Gastrocnemius medialis (tissue), 4 donors: ENCODE measurements around the gene NOD1.

Experiments
- POLR2A ChIP-seq, 2 donors: fragments of 450-650 bp; IDR thresholded peaks; one replicate each; pipeline ENCODE4 v1.6.1; 2017; ENCODE audit warnings: antibody characterized with exemption in 2 of 2, mild to moderate bottlenecking in 2 of 2, moderate library complexity in 2 of 2
- TF ChIP-seq, protein P1 (sequence below), 5 experiments: fragments of 450-650 bp in 3 of 5; fragments of 200-600 bp in 2 of 5; sonication (generic) in 2 of 5; IDR thresholded peaks in 4 of 5; conservative IDR thresholded peaks in 1 of 5; 1 replicate in 4 of 5; 2 replicates in 1 of 5; pipeline ENCODE4 v1.5.1; 2016 to 2019; ENCODE audit warnings: antibody characterized with exemption in 5 of 5, mild to moderate bottlenecking in 3 of 5, moderate library complexity in 3 of 5

DNA sequence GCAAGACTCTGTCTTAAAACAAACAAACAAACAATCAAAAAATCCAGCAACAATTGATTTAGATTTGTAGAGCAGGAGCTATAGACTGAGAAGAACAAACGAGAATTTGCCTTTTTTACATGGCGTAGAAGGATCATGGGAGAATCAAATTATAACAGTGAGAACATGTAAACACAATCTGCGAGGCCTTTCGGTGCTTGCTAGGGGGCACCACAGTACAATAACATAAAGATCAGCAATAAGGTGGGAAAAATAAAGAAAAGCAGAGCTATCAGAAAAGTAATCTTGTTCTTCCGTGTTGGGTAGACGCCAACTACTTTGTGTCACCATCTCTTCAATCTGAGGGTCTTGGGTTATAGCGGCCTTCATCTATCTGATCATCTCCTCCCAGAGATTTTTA, 82.2 kb downstream of the NOD1 start:
- TF ChIP-seq POLR2A (IDR thresholded peaks at IDR 0.05), result no peak
- TF ChIP-seq, protein P1, sequence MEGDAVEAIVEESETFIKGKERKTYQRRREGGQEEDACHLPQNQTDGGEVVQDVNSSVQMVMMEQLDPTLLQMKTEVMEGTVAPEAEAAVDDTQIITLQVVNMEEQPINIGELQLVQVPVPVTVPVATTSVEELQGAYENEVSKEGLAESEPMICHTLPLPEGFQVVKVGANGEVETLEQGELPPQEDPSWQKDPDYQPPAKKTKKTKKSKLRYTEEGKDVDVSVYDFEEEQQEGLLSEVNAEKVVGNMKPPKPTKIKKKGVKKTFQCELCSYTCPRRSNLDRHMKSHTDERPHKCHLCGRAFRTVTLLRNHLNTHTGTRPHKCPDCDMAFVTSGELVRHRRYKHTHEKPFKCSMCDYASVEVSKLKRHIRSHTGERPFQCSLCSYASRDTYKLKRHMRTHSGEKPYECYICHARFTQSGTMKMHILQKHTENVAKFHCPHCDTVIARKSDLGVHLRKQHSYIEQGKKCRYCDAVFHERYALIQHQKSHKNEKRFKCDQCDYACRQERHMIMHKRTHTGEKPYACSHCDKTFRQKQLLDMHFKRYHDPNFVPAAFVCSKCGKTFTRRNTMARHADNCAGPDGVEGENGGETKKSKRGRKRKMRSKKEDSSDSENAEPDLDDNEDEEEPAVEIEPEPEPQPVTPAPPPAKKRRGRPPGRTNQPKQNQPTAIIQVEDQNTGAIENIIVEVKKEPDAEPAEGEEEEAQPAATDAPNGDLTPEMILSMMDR (IDR thresholded peaks at IDR 0.05 in 4 of 5, conservative IDR thresholded peaks at IDR 0.05 in 1 of 5), result no peak
